ENCODE data around the gene PTPRG.

Gene PTPRG

GRCh38 chr3:62229908-62230307 is 668.5 kb downstream of the PTPRG start:
- no peak for DNase-seq (ENCODE audit: extremely low read depth, low read depth)
- TF ChIP-seq CTCF (IDR thresholded peaks at IDR 0.05; ENCODE audit: low read depth, low read length): no peak

- DNase-seq (ENCODE audit: extremely low read depth, low read depth): no peak
- TF ChIP-seq CTCF (IDR thresholded peaks at IDR 0.05; ENCODE audit: low read depth, low read length): no peak
Measured at GRCh38 chr3:62233065-62233464, 671.7 kb downstream of the PTPRG start.

GRCh38 chr3:62236016-62236415 is 674.6 kb downstream of the PTPRG start:
- no peak for DNase-seq (ENCODE audit: extremely low read depth, low read depth)
- TF ChIP-seq CTCF (IDR thresholded peaks at IDR 0.05; ENCODE audit: low read depth, low read length): no peak

- no peak for DNase-seq (ENCODE audit: extremely low read depth, low read depth)
- no peak for TF ChIP-seq CTCF (IDR thresholded peaks at IDR 0.05; ENCODE audit: low read depth, low read length)
Measured at GRCh38 chr3:62237286-62237948, 676.0 kb downstream of the PTPRG start.

- no peak for DNase-seq (ENCODE audit: extremely low read depth, low read depth)
- no peak for TF ChIP-seq CTCF (IDR thresholded peaks at IDR 0.05; ENCODE audit: low read depth, low read length)
Measured at GRCh38 chr3:62238003-62238402, 676.6 kb downstream of the PTPRG start.

GRCh38 chr3:62238431-62238830 is 677.1 kb downstream of the PTPRG start:
- TF ChIP-seq CTCF (IDR thresholded peaks at IDR 0.05; ENCODE audit: low read depth, low read length): no peak
- DNase-seq (ENCODE audit: extremely low read depth, low read depth): no peak

- TF ChIP-seq CTCF (IDR thresholded peaks at IDR 0.05; ENCODE audit: low read depth, low read length): no peak
- DNase-seq (ENCODE audit: extremely low read depth, low read depth): no peak
Measured at GRCh38 chr3:62241279-62241678, 679.9 kb downstream of the PTPRG start.
